HPDE6-E6E7 (cell line): ENCODE measurements around the gene CRY2.
A peak's percentile ranks its signal among the peaks of the same experiment; 100 is the strongest.
"Not testable (repeated sequence)": the region's sequence is repeated elsewhere in the genome, so short reads cannot be mapped to it uniquely, and the experiment has no call there.

Experiments used
- DNase-seq: peaks from one replicate; pipeline ENCODE4 v3.0.0; 2011; ENCODE audit warnings: missing footprints; ENCODE audit errors: extremely low spot score

CRY2 gene

DNA sequence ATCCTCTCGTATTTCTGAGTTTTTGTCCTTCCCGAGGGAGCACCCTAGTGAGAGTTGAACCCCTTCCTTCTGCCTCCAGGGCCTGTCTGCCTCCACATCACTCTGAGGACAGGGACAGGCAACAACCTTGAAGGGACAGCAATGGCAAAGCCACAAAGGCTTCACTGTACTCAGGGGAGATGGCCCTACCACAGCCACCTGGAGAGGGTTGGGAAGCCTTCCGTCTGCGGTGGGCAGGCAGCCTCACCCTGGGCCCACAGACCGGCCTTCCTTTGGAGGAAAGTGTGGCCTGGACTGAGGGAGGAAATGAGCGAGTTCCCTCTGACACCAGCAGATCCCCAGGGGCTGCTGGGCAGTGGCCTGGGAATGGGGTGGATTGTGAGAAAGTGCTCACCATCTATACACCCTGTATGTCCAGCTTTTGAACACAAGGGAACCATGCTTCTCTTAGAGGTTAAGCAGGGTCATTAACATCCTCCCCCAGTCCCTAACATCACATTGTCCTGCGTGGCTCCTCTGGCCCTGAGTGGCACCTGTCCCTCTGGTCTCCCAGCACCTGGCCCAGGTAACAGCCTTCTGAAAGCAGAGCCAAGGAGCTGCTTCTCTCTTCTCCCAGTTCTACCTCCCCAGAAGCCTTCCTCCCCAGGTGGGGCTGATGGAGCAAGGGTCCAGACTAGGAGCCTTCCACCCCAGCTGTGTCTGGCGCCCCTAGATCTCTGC, 35.5 kb upstream of the CRY2 start:
- DNase-seq = no peak

DNA sequence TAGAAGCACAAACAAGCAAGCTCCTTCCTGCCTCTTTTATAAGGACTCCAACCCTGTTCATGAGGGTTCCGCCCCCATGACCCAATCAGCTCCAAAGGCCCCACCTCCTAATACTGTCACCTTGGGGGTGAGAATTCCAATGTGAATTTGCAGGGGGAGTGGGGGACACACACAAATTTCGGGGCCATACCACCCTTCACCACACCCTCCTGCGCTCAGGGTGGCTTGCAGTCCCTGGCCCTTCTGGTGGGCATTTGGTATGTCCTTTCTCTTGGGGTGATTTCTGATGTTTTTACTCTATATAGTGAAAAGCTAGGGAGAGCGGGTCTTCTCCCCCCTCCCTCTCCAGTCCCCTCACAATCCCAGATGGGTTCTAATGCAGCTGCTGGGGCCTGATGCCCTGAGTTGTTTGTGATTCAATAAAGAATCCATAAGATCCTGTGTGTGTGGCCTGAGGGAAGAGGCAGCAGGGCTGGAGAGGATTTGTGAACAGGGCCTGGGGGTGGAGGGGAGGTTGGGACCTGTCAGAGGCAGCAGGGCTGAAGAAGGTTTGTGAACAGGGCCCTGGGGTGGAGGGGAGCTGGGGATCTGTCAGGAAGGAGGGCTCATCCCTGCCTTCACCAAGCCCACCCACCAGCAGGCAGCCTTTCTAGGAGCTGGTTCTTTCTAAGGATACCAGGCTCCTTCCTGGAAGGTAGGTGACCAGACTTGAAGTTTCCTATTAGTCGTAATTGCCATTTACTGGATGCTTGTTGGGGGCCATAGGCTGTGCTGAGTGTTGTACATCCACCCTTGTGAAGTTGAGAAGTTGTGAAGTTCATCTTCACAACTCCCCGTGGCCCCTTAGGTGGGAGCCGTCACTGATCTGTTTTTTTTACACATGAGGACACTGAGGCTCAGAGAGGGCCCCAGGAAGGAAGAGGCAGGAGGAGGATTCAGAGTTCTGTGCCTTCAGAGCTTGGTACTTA, 34.4 kb upstream of the CRY2 start:
- no peak for DNase-seq

DNA sequence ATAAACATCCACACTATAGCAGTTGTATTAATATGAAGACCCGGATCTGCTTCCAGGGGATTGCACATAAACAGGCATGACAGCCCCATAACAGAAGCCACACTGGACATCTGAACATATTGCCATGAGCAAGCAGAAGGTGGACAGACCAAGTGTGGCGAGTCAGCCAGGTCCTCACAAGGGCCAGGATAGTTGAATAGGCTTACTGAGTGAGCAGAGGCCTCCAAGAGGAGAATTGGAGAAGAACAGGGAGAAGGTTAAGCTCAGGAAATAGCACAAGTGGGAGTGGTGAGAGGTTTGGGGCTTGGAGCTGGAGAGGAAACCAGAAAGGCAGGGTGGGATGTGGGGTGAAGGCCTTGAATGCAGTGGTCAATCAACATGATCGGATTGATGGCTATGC, 31.5 kb upstream of the CRY2 start:
- peak; percentile 34 for DNase-seq

DNA sequence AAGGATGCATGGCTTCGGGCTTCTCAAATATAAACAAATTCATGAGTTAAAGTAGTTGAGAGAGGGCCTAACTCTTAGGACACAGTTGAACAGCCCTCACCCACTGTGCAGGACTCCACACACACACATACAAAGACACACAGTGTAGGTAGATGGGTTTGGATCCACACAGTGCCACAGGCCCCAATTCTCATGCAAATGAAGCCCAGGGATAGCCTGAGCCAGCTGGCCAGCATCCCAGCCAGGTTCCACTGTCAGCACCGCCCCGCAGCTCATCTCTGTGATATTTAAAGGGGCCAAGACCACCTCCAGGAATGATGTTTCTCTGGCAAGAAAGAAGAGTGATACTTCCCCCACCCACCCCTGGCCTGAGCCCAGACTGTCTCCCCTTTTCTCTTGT, 30.7 kb upstream of the CRY2 start:
- DNase-seq = no peak

- no peak for DNase-seq
Measured at GRCh38 chr11:45817191-45817590, 30.1 kb upstream of the CRY2 start.

DNA sequence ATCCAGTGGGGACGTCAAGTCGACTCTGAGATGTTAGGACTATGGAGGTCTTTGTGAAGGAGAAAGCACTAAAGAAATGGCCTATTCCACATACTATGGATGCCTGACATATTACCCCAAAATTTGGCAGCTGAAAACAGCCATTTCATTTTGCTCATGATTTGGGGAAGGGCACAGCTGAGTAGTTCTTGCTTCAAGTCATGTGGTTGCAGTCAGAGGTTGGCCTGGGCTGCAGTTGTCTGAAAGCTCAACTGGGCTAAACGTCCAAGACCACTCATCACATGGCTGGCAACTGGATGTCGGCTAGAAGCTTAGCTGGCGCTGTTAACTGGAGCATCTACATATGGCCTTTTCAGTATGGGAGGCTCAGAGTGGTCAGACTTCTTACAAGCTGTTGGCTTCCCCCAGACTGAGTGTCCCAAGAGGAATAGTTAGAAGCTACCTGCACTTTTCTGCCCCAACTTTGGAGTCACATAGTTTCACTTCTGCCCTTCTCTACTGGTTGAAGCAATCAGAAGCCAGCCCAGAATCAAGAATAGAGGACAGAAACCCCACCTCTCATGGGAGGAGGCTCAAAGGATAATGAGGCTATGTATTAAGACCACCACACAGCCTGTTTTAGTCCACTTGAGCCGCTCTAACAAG, 28.2 kb upstream of the CRY2 start:
- no peak for DNase-seq

DNA sequence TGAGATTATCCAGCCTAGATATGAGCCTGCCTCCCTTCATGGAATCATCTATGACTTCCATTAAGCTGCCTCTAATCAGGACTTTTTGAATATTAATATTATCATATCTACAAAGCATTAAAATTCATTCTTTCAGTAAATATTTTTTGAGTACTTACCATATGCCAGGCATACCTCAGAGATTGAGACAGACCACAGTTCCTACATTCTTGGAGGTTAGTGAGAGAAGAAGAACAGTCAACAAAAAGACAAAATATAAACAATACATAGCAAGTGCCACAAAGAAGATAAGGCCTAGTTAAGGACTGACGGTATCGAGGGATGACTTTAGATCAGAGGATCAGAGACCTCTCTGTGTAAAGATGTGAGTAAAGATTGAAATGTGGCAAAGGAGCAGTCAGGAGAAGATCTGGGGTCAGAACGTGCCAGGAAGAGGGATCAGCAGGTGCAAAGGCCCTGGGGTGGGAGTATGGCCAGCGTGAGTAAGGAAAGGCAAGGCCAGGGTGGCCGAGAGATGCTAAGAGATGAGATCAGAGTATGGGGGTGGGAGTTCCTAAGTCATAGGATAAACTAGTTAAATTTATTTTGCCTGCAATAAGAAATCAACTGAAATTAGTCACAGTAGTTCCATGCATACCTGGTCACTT, 26.9 kb upstream of the CRY2 start:
- DNase-seq = no peak

DNA sequence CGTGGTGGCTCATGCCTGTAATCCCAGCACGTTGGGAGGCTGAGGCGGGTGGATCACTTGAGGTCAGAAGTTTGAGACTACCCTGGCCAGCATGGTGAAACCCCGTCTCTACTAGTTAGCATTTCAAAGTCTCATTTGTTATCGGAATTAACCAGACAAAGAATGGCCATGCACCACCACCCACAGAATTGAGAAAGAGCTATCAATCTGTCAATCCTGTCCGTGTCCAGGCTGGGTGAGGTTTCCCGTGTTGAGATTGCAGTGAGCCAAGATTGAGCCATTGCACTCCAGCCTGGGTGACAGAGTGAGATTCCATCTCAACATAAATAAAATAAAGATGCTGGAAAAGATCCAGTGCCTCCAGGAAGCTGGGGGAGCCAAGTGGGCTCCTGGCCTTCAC, 20.8 kb upstream of the CRY2 start:
- not testable (repeated sequence) for DNase-seq

- DNase-seq = no peak
Measured at GRCh38 chr11:45827123-45827522, 20.2 kb upstream of the CRY2 start.

DNA sequence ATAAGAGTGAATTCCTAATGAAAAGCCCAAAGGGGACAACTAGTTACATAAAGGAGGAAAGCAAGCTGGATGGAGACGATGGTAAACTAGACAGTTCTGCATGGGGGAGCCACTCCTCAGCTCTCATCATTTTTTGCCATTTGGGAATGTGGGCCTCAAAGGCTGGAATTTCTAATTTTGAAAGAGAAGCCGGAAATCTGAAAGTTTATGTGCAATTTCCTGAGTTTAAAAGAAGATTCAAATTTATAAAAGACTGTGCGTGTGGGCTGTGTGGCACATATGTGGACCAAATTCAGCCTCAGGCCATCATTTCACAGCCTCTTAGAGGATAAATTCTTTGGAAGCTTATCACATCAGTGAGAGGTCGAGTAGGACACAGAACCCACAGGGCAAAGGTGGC, 18.3 kb upstream of the CRY2 start:
- no peak for DNase-seq

DNA sequence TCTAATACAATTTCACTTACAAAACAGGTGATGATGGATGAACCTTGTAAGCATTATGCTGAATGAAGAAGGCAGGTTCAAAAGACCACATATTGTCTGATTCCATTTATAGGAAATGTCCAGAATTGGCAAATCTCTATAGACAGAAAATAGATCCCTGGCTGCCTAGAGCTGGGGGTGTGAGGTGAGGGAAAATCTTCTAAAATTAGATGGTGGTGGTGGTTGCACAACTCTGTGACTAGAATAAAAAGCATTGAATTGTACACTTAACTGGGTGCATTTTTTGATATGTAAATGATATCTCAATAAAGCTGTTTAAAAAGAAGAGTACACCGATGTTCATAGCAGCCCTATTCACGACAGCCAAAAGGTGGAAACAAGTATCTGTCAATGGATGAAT, 16.7 kb upstream of the CRY2 start:
- DNase-seq = no peak

DNA sequence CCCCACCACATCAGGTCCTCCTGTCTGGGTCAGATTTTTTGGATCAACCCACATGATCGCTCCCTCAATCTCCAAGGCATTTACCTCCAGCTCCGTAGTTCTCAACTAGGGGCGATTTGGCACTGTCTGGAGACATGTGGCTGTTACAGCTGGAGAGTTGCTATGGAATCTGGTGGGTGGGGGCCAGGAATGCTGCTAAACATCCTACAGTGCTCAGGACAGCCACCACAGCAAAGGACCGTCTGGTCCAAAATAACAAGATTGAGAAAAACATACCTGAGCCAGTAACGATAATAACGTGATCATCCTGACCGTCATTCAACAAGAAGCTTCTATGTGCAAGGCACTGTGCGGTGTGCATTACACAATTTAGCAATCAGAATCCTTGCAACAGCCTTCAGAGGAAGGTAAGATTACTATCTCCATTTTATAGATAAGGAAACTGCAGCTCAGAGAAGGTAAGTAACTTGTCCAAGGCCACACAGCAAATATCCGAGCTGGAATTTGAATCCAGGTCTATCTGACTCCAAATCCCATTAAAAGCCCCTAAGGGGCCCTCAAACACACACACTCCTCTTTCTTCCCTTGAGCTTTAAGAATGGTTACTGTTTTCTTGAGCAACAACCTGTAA, 14.3 kb upstream of the CRY2 start:
- no peak for DNase-seq

DNA sequence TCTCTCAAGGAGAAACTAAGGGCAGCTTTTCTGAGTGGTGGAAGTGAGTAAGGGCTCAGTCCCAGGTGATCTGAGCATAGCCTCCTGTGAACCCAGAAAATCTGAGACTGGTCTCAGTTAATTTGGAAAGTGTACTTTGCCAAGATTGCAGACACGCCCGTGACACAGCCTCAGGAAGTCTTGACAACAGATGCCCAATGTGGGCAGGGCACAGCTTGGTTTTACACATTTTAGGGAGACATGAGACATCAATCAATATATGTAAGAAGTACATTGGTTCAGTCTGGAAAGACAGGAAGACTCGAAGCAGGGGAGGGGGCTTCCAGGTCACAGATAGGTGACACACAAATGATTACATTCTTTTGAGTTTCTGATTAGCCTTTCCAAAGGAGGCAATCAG, 13.5 kb upstream of the CRY2 start:
- no peak for DNase-seq

DNA sequence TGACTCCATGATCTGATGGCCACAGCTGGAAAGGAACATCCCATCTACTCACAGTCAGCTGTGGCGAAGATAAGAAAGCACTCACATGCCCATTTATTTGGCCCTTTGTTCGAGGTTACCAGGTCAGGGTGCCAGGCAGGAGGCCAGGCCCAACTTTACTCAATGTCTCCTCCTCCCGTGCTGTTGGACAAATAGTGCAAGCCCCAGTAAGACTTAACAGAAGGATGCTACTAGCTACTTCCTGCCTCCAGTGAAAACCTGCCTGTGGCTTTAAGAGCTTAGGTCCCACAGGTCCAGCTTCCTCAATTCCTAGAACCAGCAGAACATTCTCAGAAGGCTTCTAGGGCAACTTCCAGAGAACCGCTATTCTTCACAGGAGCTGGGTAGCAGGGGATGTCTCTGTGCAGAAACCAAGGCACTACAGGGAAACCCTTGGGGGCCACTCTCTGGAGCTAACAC, 12.9 kb upstream of the CRY2 start:
- no peak for DNase-seq

- no peak for DNase-seq
Measured at GRCh38 chr11:45839204-45839603, 8.1 kb upstream of the CRY2 start.

DNA sequence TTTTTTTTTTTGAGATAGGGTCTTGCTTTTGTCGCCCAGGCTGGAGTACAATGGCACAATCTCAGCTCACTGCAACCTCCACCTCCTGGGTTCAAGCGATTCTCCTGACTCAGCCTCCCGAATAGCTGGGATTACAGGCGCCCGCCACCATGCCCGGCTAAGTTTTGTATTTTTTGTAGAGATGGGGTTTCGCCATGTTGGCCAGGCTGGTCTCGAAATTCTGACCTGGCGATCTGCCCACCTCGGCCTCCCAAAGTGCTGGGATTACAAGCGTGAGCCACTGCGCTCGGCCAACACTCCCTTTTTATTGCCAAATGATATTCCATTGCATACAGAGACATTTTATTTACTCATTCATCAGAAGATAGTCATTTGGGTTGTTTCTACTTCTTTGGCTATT, 7.0 kb upstream of the CRY2 start:
- DNase-seq = not testable (repeated sequence)

- peak; percentile 86 for DNase-seq
Measured at GRCh38 chr11:45843158-45843924, 3.9 kb upstream of the CRY2 start.

DNA sequence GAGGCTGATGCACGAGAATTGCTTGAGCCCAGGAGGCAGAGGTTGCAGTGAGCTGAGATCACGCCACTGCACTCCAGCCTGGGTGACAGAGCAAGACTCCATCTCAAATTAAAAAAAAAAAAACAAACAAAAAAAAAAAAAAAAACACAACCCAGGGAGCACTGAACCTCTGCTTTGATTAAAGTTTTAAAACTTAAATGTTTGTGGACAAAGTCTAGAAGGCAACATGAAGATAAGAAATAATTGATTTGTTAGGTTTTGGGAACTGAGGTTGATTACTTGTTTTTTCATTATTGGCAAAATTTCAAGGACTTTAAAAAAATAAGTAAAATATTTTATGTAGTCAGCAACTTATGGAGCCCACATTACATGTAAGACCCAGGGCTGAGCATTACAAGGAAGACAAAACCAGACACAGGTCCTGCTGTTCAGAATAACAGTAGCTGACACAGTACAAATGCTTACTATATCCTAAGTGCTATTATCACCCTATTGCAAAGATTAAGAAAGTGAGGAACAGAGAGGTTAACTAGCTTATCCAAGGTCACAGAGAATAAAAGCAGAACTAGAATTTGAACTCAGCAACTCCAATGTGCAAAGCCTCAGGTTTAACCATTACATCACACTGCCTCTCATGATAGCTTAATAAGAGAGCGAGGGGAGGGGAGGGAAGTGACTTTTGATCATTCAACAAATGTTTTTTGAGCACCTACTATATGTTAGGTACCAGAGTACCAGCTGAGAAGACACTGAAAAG, 2.3 kb upstream of the CRY2 start:
- no peak for DNase-seq

DNA sequence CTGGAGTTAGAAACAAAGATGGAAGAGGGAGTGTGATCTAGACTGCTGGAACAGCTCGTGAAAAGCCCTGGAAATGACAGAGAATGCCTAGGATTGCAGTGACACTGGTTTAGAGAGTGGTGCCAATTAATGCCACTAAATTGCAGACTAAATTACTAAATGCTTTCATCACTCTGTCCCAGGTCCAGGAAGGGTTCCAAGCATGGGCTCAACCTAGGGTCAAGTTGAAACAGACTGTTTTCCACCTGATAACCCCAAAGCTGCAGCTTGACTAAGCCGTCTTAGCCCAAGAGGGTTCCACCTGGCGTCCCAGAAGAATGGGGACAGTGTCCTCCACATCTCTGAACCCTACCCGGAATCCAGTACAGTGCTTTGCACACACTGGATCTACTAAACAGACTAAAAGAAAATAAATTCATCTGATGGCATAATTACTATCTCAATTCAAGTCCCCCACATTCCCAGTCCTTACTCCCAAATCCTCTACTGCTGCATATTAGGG, 1.1 kb upstream of the CRY2 start:
- no peak for DNase-seq

DNA sequence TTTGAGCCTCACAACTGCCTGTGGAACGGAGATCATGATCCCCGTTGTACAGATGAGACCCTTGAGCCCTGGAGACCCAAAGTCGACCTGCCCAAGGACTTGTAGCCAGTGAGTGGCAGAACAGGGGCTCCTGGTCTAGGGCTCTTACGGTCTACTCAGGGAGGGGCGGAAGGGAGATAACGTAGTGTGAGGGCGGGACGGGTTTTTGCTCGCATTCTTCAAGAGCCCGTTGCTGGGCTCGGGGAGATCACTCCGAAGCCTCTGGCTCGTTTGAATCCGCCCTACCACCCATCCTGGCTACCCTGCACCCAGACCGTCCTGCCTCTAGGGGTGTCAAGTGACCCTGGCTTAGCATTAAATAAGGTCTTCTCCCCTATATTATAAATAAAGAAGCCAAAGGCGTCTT, 639 bp downstream of the CRY2 start:
- DNase-seq = peak; percentile 39
